ENCODE measurements around the gene FGFR2. TPM values are rescaled to one million over a fixed set of nuclear protein-coding genes. Genes with fewer than 3 reads are reported as not detected.

Gene FGFR2
- total and polyA plus RNA-seq, 12 donors: 19.5 to 79.2 (median 39.3) TPM

GRCh38 chr10:121631365-121632029 is 33.3 kb upstream of the FGFR2 start:
- Histone ChIP-seq H3K27ac (no peak overlapping the region), H3K4me3 (no peak overlapping the region), H3K4me1 (replicated peaks in 1 of 2) (no peaks in the 10 kb centered on the region), H3K36me3 (replicated peaks in 1 of 2) (no peaks in the 10 kb centered on the region), H3K9me3 (replicated peaks in 1 of 3) (no peaks in the 10 kb centered on the region), H3K27me3 (no peaks in the 10 kb centered on the region)
- intact Hi-C loops (cut with DNase I): no loop called here
- DNase-seq: no peak
- 63 to 80% (median 75%) methylated on average over 7 to 8 of the region's 8 CpGs for WGBS, 4 donors
- no peak for TF ChIP-seq POLR2A (IDR thresholded peaks at IDR 0.05)
- TF ChIP-seq CTCF (IDR thresholded peaks at IDR 0.05): no peak

GRCh38 chr10:121628859-121629258 is 30.6 kb upstream of the FGFR2 start:
- no peaks in the 10 kb centered on the region for H3K9me3 ChIP-seq (replicated peaks in 1 of 3)
- intact Hi-C loops (cut with DNase I): no loop called here
- H3K27ac ChIP-seq: no peak overlapping the region
- no peak overlapping the region for H3K4me3 ChIP-seq
- no peak for DNase-seq
- H3K36me3 ChIP-seq (replicated peaks in 1 of 2): no peaks in the 10 kb centered on the region
- TF ChIP-seq CTCF (IDR thresholded peaks at IDR 0.05) (no peak), POLR2A (IDR thresholded peaks at IDR 0.05) (no peak)
- H3K4me1 ChIP-seq (replicated peaks in 1 of 2): no peaks in the 10 kb centered on the region
- 73 to 86% (median 83%) methylated on average over 4 of the region's 4 CpGs for WGBS, 4 donors
- H3K27me3 ChIP-seq: no peaks in the 10 kb centered on the region

- no peaks in the 10 kb centered on the region for H3K9me3 ChIP-seq (replicated peaks in 1 of 3)
- TF ChIP-seq CTCF (IDR thresholded peaks at IDR 0.05): no peak
- TF ChIP-seq POLR2A (IDR thresholded peaks at IDR 0.05): no peak
- WGBS, 4 donors: 72 to 75% (median 73%) methylated on average over 15 of the region's 15 CpGs
- H3K27me3 ChIP-seq: no peaks in the 10 kb centered on the region
- no peaks in the 10 kb centered on the region for H3K36me3 ChIP-seq (replicated peaks in 1 of 2)
- no peaks in the 10 kb centered on the region for H3K4me1 ChIP-seq (replicated peaks in 1 of 2)
- no peak overlapping the region for H3K4me3 ChIP-seq
- no peak for DNase-seq
- intact Hi-C loops (cut with DNase I): no loop called here
- H3K27ac ChIP-seq: no peak overlapping the region
These were observed 29.8 kb upstream of the FGFR2 start for GRCh38 chr10:121627876-121628581.

- Histone ChIP-seq H3K36me3 (replicated peaks in 1 of 2) (no peaks in the 10 kb centered on the region), H3K4me3 (no peak overlapping the region), H3K9me3 (replicated peaks in 1 of 3) (no peaks in the 10 kb centered on the region), H3K27me3 (no peaks in the 10 kb centered on the region), H3K4me1 (replicated peaks in 1 of 2) (no peaks in the 10 kb centered on the region), H3K27ac (no peak overlapping the region)
- intact Hi-C loops (cut with DNase I): loop anchor here in 1 of 2 donors (2.0 kb wide), 1 partner anchor 34 kb away; no protein-coding TSS in a partner anchor
- WGBS, 4 donors: 76 to 86% (median 77%) methylated on average over 11 of the region's 11 CpGs
- no peak for DNase-seq
- TF ChIP-seq CTCF (IDR thresholded peaks at IDR 0.05) (no peak), POLR2A (IDR thresholded peaks at IDR 0.05) (no peak)
These were observed 26.7 kb upstream of the FGFR2 start for GRCh38 chr10:121624836-121625486.
